ENCODE data around the gene PDE11A.

The PDE11A gene

DNA sequence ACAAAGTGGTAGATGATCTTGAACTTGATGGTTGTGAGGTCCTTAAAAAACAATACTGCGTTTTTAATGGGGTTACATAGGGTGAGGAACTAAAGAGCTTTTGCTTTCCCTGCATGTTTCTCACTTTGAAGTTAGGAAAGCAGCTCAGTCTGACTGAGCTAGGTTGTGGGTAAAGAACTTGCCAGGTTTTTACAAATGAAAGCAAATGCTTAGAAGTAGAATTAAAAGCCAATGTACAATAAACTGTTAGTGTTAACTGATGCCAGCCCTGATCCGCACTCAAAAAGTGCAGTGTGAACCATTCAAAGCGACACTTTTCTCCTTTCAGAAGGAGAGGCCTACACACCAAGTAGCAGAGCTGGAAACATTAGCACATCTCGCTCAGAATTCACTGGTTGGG is 409.7 kb downstream of the PDE11A start:
- no peak for DNase-seq

- DNase-seq = no peak
These were observed 411.8 kb downstream of the PDE11A start for GRCh38 chr2:177660742-177661141.

DNA sequence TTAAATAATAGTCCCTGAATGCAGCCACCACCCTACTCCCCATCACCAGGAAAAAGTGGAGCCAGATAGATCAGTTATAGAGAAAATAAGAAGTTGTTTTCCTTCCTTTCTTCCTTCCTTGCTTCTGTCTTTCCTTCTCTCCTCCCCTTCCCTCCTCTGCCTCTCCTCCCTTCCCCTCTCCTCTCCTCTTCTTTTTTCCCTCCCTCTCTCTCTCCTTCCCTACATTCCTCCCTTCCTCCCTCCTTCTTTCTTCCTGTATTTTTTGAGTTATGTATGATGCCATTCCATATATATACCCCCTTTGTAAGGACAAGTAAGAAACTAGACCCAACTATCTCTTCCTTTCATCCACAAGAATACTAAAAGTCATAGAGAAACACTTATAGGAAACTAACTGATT is 414.3 kb downstream of the PDE11A start:
- no peak for DNase-seq

GRCh38 chr2:177651833-177652232 is 420.7 kb downstream of the PDE11A start:
- no peak for DNase-seq

DNA sequence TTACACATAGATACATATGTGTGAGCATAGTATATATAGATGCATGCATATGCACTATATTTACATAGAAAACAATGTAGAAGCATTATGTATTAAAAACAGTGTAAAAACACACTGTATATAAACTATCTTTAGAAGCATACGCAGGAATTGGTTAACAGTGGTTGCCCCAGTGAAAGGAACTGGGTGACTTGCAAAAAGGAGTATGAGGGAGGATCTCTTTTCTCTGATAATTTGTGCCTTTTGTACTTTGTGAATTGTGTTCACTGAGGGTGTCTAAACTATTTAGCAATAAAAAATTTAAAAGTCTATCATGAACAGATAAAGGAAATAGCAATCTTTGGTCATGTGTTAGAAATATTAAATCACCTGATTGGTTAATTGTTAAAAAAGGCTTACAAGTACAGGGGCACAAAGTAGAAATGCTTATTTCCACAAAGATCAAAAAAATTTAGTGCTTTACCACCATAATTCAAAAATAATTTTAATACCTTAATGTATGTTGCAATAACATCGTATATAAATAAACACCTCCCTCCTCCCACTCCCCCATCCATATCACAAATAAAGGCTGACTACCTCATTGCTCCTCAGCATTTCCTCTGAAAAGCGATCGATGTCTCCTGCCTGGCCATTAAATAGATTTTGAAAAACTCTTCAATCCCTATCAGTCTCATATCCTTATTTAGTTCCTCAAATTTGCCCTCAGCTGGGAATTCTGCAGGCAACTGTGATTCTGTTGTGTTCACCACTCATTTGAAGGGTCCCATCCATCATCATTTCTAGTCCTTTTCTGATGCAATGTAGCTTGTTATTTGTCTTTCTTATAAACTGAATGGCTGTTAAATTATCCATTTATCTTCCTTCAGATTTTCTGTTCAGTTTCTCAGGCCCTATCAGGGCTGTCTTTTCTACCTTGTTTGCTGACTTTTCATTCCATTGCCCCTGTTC is 422.7 kb downstream of the PDE11A start:
- DNase-seq = no peak

DNA sequence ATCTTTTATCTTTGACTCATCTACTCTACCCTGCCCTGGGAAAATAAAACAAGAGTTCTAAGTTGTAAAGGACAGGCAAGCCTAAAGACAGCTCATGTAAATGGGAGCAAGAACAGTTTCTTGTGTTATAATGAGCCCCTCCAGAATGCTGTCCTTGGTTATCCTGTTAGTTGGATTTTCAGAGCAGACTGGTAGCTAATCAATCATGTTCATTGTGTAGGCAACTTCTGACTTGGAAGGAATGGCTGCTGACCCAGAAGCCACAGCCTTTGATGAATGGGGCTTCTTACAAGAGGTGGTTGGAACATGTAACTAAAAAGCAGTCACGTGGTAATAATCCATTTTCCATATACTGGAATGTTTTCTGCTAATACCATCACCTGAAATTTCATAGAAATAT is 425.8 kb downstream of the PDE11A start:
- DNase-seq = no peak

GRCh38 chr2:177646241-177646640 is 426.3 kb downstream of the PDE11A start:
- DNase-seq = no peak

GRCh38 chr2:177641331-177641730 is 431.2 kb downstream of the PDE11A start:
- no peak for DNase-seq

- no peak for DNase-seq
These were observed 432.2 kb downstream of the PDE11A start for GRCh38 chr2:177640423-177640822.

DNA sequence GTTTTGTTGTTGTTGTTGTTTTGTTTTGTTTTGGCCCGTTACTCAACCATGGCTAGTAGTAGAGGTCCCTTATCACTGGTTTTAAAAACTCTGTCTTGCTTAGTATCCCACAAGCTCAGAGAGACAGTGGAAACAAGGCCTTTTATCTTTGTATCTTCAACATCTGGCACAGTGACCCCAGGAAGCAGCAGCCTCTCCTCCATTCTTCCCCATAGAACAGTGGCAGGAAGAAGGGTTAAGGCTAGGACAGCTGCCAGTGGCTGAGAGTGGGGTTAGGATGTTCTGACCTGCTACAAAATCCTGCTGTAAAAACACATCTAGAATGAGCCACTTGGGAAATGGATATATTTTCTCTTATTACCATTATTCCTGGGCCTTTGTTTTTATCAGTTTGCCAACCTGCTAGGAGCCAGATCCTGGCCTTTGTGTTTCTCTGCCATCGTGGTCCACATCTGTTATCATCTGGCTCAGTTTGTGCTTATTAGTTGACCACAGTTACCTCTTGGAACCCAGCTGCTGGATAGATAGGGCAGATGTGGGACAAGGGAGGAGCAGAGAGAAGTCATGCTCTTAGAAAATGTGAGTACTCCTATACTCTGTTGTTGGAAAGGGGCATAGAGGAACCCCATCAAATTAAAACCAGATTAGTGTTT is 433.2 kb downstream of the PDE11A start:
- no peak for DNase-seq

DNA sequence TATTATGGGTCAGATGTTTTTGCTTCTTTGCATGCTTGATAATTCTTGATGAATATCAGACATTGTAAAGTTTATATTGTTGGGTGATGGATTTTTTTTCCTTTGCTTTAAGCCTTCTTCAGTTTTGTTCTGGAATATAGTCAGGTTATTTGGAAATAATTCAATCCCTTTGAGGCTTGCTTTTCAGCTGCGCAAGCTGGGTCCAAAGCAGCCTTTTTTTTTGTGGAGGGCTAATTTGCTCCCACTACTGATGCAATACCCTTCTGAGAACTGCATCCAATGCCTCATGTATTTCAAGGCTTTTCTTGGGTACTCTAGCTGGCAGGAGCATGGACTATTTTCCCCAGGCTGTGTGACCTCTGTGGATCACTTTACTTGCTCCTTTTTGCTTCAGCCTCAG is 434.1 kb downstream of the PDE11A start:
- no peak for DNase-seq

DNA sequence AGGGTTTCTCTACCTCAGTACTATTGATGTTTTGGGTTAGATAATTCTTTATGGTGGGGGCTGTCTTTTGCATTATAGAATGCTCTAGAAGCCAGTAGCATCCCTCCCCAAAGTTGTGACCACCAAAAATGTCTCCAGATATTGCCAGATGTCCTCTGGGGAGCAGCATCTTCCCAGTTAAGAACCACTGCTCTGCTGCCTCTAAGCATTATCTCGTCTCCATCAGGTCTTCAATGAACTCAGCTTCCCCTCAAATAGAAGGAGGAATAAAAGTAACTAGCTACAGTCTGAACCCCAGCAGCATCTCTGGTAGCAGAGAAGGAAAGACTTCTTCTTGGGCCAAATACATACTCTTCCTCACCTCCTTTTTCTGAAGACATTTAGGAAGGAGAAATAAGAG is 435.9 kb downstream of the PDE11A start:
- DNase-seq = no peak

DNA sequence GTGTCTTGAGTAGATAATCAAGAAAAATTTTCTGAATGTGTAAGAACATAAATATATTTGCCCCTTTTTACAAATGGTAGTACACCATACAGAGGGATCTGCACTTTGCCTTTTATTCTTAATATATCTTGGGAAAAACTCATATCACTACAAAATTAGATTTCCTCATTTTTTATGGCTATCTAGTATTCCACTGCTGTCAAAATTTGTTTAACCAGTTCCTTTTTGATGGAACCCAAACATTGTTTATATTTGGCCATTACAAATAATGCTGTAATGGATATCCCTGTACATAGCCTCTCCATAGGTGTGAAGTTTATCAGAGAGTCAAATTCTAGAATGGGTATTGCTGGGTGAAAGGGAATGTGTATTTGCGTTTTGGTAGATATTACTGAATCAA is 436.9 kb downstream of the PDE11A start:
- no peak for DNase-seq

- DNase-seq = no peak
These were observed 438.7 kb downstream of the PDE11A start for GRCh38 chr2:177633910-177634294.

DNA sequence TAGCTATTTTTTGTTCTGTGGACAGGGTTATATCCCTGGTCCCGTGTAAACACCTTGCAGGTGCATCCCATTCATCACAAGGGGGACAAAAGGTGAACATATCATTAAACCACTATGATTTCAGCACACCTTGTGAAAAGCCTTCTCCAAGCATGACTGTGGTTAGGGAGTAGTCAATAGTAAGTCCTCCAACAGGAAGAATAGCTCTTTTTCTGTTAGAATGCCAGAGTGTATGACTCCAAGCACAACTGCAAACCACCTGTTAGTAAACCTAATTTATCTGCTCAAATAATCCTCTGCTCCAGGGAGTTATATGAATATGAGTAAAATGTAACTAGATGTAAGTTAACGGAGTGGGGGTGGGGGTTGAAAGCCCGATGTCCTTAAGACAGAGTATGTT is 439.5 kb downstream of the PDE11A start:
- DNase-seq = no peak

GRCh38 chr2:177631680-177632079 is 440.9 kb downstream of the PDE11A start:
- no peak for DNase-seq

DNA sequence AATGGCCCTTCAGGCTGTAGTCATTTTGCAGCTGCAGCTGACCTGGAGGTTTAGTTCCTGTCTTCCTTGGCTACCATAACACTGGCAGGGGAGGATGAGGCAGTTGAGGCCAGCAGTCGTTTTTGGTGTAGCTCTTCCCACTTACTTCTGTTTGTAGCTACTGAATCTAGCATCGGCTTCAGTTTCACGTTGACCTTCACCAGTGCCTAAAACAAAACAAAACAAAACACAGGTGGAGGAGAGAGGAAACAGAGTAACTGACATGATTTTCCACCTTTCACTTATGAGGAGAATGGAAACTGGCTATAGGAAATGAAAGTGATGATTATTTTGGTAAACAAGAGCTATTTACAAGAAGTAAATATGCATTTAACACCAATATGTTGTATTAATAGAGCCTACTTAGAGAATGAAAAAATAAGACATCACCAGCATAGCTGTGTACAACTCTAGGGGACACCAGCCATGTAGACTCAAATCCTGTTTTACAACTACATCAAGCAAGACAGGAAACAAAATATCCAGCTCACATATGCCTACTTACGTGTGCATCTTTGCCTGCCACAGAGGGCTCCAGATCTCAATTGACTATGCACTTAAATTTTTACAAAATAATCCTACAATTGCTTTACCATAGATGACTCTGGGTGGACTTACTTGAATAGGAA is 443.1 kb downstream of the PDE11A start:
- DNase-seq = no peak

DNA sequence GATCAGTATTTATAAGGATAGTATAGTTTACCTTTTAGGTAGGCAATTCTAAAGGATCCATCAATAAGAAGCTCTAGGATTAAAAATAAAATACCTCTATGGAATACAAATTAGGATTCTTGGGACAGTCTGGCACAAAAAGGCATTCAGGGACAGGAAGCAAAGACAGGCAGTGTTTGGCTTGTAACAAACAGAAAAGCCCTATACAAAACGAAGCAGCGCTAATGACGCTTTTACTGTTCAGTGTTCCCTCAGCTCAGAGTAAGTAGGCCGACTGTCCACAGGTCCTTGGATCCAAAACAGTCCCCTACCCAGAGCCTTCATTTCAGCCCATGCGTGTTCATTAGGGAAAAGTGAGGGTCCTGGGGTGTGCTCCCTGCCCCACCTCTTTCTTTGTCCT is 443.7 kb downstream of the PDE11A start:
- DNase-seq = no peak

- no peak for DNase-seq
These were observed 446.6 kb downstream of the PDE11A start for GRCh38 chr2:177625744-177626650.

DNA sequence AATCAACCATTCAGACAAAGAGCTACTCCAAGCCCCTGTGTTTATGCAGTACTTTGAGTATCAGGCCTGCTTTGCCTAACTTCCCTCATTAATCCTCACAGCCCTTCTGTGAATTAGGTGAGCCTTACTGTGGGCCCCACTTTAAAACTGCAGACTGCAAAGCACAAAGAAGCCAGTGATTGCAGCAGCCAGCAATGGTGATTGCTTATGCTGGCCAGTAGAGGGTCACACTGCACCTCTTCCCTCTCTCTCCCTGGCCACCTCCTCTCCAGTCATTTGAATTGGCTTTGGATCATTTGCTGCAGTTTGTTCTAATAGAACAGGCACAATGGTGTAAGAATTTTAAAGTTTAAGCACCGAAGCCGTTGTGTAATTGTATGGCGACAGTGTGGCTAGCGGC is 450.1 kb downstream of the PDE11A start:
- DNase-seq = no peak

DNA sequence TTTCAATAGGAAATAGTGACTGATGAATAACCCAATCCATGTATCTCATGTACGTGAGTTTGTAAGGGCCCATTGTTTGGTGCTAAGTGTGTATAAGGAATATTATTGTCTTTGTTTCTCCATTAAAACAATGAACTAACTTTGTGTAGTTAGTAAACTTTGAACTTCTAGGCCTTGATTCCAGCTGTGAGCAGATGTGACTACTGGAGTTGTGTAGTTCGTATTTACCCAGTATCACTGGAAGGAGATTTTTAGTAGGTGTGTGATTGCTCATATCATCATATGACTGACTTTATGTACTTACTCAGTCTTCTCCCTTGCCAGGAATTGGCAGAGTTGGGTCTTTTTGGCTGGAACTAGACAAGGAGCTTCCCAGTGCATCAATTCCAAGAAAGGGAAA is 452.6 kb downstream of the PDE11A start:
- no peak for DNase-seq

DNA sequence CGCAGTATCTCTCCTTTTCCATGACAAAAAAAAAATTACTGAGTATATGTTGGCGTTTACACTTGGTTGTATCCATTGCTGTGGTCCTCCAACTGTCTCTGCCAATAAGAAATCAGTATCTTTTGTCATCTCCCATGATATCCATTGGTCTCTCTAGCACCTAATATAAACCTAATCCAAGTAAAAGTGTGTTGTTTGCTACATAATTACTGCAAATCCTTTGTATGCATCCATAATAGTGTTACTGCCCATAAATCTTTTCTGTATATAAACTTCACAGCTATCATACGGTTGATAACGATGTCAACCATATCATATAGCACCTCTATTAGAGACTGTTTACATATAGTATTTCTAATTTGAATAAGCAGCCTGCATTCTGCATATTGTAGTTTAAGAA is 453.1 kb downstream of the PDE11A start:
- no peak for DNase-seq
